HepG2 (cell line): ENCODE results near the gene PCGF2. TPM values are rescaled to one million over a fixed set of nuclear protein-coding genes. Genes with fewer than 3 reads are reported as not detected.
A peak's percentile ranks its signal among the peaks of the same experiment; 100 is the strongest.

Experiments
- AHR ChIP-seq: IDR thresholded peaks from 2 replicates; pipeline ENCODE4 v1.6.1; 2018; ENCODE audit warnings: missing genetic modification reagents, missing compliant biosample characterization
- DNMT1 ChIP-seq: sonication (generic); formaldehyde crosslinking; IDR thresholded peaks from 2 replicates; pipeline ENCODE4 v1.5.1; 2020; ENCODE audit warnings: mild to moderate bottlenecking, missing genetic modification reagents
- FLYWCH1 ChIP-seq: sonication (generic); formaldehyde crosslinking; IDR thresholded peaks from 2 replicates; pipeline ENCODE4 v1.8.1; 2023; ENCODE audit warnings: mild to moderate bottlenecking, missing genetic modification reagents
- FOXJ3 ChIP-seq: sonication (generic); formaldehyde crosslinking; IDR thresholded peaks from 2 replicates; pipeline ENCODE4 v1.4.0; 2020; ENCODE audit warnings: missing genetic modification reagents, mild to moderate bottlenecking, borderline replicate concordance
- FOXP1 ChIP-seq, 2 experiments: fragments of 450-650 bp in 1 of 2; IDR thresholded peaks; 2 replicates each; pipeline ENCODE4 v1.6.1; 2017 to 2018; ENCODE audit warnings: antibody characterized with exemption in 1 of 2
- FOXP4 ChIP-seq: sonication (generic); formaldehyde crosslinking; IDR thresholded peaks from 2 replicates; pipeline ENCODE4 v1.4.0; 2020; ENCODE audit warnings: missing genetic modification reagents
- GMEB1 ChIP-seq: sonication (generic); formaldehyde crosslinking; IDR thresholded peaks from 2 replicates; pipeline ENCODE4 v1.5.1; 2020; ENCODE audit warnings: missing genetic modification reagents, mild to moderate bottlenecking, borderline replicate concordance
- HOXA3 ChIP-seq: sonication (generic); formaldehyde crosslinking; IDR thresholded peaks from 2 replicates; pipeline ENCODE4 v1.5.0; 2020; ENCODE audit warnings: missing genetic modification reagents
- NR2F6 ChIP-seq, 2 experiments: IDR thresholded peaks; 2 replicates each; pipeline ENCODE4 v1.6.1; 2016; ENCODE audit warnings: antibody characterized with exemption in 1 of 2, mild to moderate bottlenecking in 1 of 2
- PRDM15 ChIP-seq: sonication (generic); formaldehyde crosslinking; IDR thresholded peaks from 2 replicates; pipeline ENCODE4 v1.4.0; 2020; ENCODE audit warnings: missing genetic modification reagents
- RBM22 ChIP-seq: fragments of 200-400 bp; formaldehyde crosslinking; optimal IDR thresholded peaks from 2 replicates; pipeline ENCODE3; 2017; ENCODE audit warnings: mild to moderate bottlenecking, low read length, moderate library complexity
- RFX3 ChIP-seq: IDR thresholded peaks from 2 replicates; pipeline ENCODE4 v1.6.1; 2016; ENCODE audit warnings: missing biosample characterization, missing genetic modification reagents
- RNF219 ChIP-seq: sonication (generic); formaldehyde crosslinking; IDR thresholded peaks from 2 replicates; pipeline ENCODE4 v1.5.0; 2020; ENCODE audit warnings: mild to moderate bottlenecking, missing genetic modification reagents
- SMARCE1 ChIP-seq: fragments of 450-650 bp; IDR thresholded peaks from 2 replicates; pipeline ENCODE4 v1.6.1; 2017; ENCODE audit warnings: borderline replicate concordance
- SP4 ChIP-seq: sonication (generic); formaldehyde crosslinking; IDR thresholded peaks from 2 replicates; pipeline ENCODE4 v1.8.1; 2023; ENCODE audit warnings: mild to moderate bottlenecking, missing genetic modification reagents
- SRSF4 ChIP-seq: fragments of 200-400 bp; formaldehyde crosslinking; IDR thresholded peaks from one replicate; pipeline ENCODE4 v1.6.1; 2018; ENCODE audit warnings: mild to moderate bottlenecking, low read depth, low read length, moderate library complexity; ENCODE audit not compliant: poor library complexity, severe bottlenecking
- U2AF2 ChIP-seq: fragments of 200-400 bp; formaldehyde crosslinking; IDR thresholded peaks from 2 replicates; pipeline ENCODE4 v1.6.1; 2017; ENCODE audit warnings: low read depth, mild to moderate bottlenecking, low read length
- ZNF160 ChIP-seq: sonication (generic); formaldehyde crosslinking; IDR thresholded peaks from 2 replicates; pipeline ENCODE4 v1.8.0; 2022; ENCODE audit warnings: mild to moderate bottlenecking, inconsistent platforms, missing genetic modification reagents
- ZNF7 ChIP-seq: IDR thresholded peaks from 2 replicates; pipeline ENCODE4 v1.6.1; 2016; ENCODE audit warnings: missing biosample characterization, missing genetic modification reagents
- ZNF737 ChIP-seq: sonication (generic); formaldehyde crosslinking; IDR thresholded peaks from 2 replicates; pipeline ENCODE4 v1.5.0; 2020; ENCODE audit warnings: missing genetic modification reagents, mild to moderate bottlenecking, borderline replicate concordance
- ZSCAN31 ChIP-seq: sonication (generic); formaldehyde crosslinking; IDR thresholded peaks from 2 replicates; pipeline ENCODE4 v1.5.0; 2020; ENCODE audit warnings: low read depth, mild to moderate bottlenecking, missing genetic modification reagents
- polyA plus RNA-seq, 8 experiments: library from polyadenylated mRNA; depleted of rRNA in 3 of 8; stranded (reverse) in 7 of 8; unstranded in 1 of 8; fragments of >200 nt; fragmentation: Illumina TruSeq in 4 of 8; extraction: Trizol in 4 of 8; gene quantifications; 2 replicates each; pipeline versions ENCODE4 v1.2.1 to v1.2.3, GENCODE V29; 2011 to 2016; ENCODE audit warnings: low read depth in 4 of 8, missing spikeins in 1 of 8, mixed read lengths in 1 of 8; ENCODE audit not compliant: insufficient read depth in 1 of 8
- total RNA-seq, 5 experiments: library from RNA; depleted of rRNA; stranded (reverse); fragments of >200 nt; fragmentation: Illumina TruSeq; extraction: Trizol; gene quantifications; 2 replicates each; pipeline ENCODE4 v1.2.3, GENCODE V29; 2016; ENCODE audit warnings: low read depth in 1 of 5

Gene PCGF2
- total and polyA plus RNA-seq, 2 of the 13 experiments (the other 11 are each of a cell fraction or from before 2014, with no cell fraction given): 11.6 to 29.4 TPM

- TF ChIP-seq PRDM15 (CRISPR knock-in tag): no peak
- TF ChIP-seq SRSF4: no peak
- TF ChIP-seq AHR: no peak
- TF ChIP-seq SMARCE1: no peak
- TF ChIP-seq DNMT1 (CRISPR knock-in tag): 0 out of 2 replicates have a peak, but pooled peaks have one; percentile 29
- TF ChIP-seq FOXP1 (IDR thresholded peaks at IDR 0.05): no peak
- no peak for TF ChIP-seq FOXP1 (CRISPR knock-in tag; IDR thresholded peaks at IDR 0.05)
- 0 out of 2 replicates have a peak, but pooled peaks have one; percentile 38 for TF ChIP-seq U2AF2
- TF ChIP-seq ZSCAN31 (CRISPR knock-in tag): no peak
- TF ChIP-seq ZNF160 (CRISPR knock-in tag): no peak
- TF ChIP-seq RFX3 (CRISPR knock-in tag): no peak
- TF ChIP-seq FLYWCH1: no peak
- no peak for TF ChIP-seq ZNF737 (CRISPR knock-in tag)
- TF ChIP-seq FOXJ3: no peak
- peak; percentile 35 for TF ChIP-seq SP4 (CRISPR knock-in tag)
- no peak for TF ChIP-seq HOXA3 (CRISPR knock-in tag)
- no peak for TF ChIP-seq RBM22
- no peak for TF ChIP-seq NR2F6 (IDR thresholded peaks at IDR 0.05)
- TF ChIP-seq NR2F6 (CRISPR knock-in tag; IDR thresholded peaks at IDR 0.05): no peak
- TF ChIP-seq FOXP4 (CRISPR knock-in tag): no peak
- no peak for TF ChIP-seq ZNF7
- TF ChIP-seq RNF219: no peak; the same call in 1 of the 2 replicates
- no peak for TF ChIP-seq GMEB1
These were observed 46.5 kb downstream of the PCGF2 start (continued) for GRCh38 chr17:38701504-38702165.
